HFFc6 (cell line): ENCODE measurements around the gene NQO2. TPM values are rescaled to one million over a fixed set of nuclear protein-coding genes. Genes with fewer than 3 reads are reported as not detected.
A peak's percentile ranks its signal among the peaks of the same experiment; 100 is the strongest.
"Not testable (repeated sequence)": the region's sequence is repeated elsewhere in the genome, so short reads cannot be mapped to it uniquely, and the experiment has no call there.

ENCODE experiments used
- DNase-seq: peaks from one replicate; pipeline ENCODE4 v3.0.0-alpha.2; 2018
- H3K27ac Mint-ChIP-seq: 2 replicates; pipeline ENCODE4 v1.8.0; 2020; ENCODE audit warnings: mild to moderate bottlenecking, mixed read lengths
- H3K27me3 Mint-ChIP-seq: 2 replicates; pipeline ENCODE4 v1.8.0; 2021; ENCODE audit warnings: mild to moderate bottlenecking, moderate library complexity, mixed read lengths; ENCODE audit not compliant: insufficient read depth
- H3K36me3 Mint-ChIP-seq: 2 replicates; pipeline ENCODE4 v1.8.0; 2021; ENCODE audit warnings: low read depth, mixed read lengths
- H3K4me1 Mint-ChIP-seq: 2 replicates; pipeline ENCODE4 v1.8.0; 2020; ENCODE audit warnings: low read depth, mixed read lengths
- H3K4me3 Mint-ChIP-seq: 2 replicates; pipeline ENCODE4 v1.8.0; 2020; ENCODE audit warnings: mild to moderate bottlenecking, moderate library complexity, mixed read lengths
- H3K9me3 Mint-ChIP-seq: 2 replicates; pipeline ENCODE4 v1.8.0; 2020; ENCODE audit warnings: mild to moderate bottlenecking, mixed read lengths
- CTCF ChIP-seq: fragments of 200-600 bp; sonication (generic); IDR thresholded peaks from 2 replicates; pipeline ENCODE4 v1.5.0; 2021; ENCODE audit warnings: antibody characterized with exemption, mild to moderate bottlenecking
- total RNA-seq, 6 experiments: library from RNA; stranded (reverse); fragmentation: NEBNext Ultra II Directional; extraction: Animal tissue kit (Norgen Biotek cat#: 25700); gene quantifications; 2 replicates in 1 of 6; 3 replicates in 5 of 6; pipeline ENCODE4 v1.2.3, GENCODE V29; 2021

NQO2 gene
- total RNA-seq, 6 experiments from 2014 or later = 28.9 to 48.6 (median 43.6) TPM

DNA sequence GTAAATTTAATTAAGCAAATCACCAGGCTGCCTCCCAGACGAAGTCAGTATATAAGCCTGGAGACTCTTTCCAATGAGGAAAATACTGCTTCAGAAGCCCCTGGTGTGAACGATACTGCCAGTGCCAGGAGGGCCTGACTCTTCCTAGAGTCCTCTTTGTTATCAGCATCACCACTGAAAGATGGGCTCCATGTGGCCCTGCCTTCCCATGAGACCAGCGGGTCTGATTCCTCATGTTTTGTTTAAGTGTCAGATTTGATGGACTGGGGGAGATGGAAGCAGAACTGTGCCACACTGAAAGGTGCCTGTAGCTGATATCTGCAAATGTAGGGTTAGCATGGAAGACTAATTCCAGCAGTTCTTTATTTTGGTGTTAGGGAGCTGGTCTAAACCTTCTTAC lies 7.9 kb downstream of the NQO2 start:
- Mint-ChIP-seq H3K4me1 (peaks cover 17% of the 10 kb centered on the region), H3K27me3 (no peaks in the 10 kb centered on the region), H3K9me3 (peaks cover 23% of the 10 kb centered on the region; the same call in 1 of the 2 replicates), H3K27ac (no peak overlapping the region), H3K36me3 (peaks cover 56% of the 10 kb centered on the region), H3K4me3 (no peak overlapping the region)
- DNase-seq = no peak
- no peak for TF ChIP-seq CTCF

- H3K4me3 Mint-ChIP-seq, DNase-seq, H3K27ac Mint-ChIP-seq, H3K27me3 Mint-ChIP-seq: not testable (repeated sequence)
- Mint-ChIP-seq H3K4me1 (peaks cover 19% of the 10 kb centered on the region), H3K9me3 (peaks cover 23% of the 10 kb centered on the region; the same call in 1 of the 2 replicates), H3K36me3 (peaks cover 63% of the 10 kb centered on the region)
These were observed 9.1 kb downstream of the NQO2 start for GRCh38 chr6:3008712-3009265.

DNA sequence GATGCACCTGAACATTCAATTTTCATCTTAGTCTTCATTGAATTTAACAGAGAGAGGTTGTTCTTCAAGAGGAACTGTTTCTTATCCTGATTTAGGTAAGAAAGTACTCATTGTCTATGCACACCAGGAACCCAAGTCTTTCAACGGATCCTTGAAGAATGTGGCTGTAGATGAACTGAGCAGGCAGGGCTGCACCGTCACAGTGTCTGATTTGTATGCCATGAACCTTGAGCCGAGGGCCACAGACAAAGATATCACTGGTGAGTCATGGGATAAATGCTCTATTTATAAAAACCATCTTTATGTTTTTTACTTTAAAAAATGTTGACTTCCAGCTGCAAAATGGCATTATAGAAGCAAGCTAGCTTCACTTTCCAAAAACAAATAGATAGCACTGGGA lies 10.2 kb downstream of the NQO2 start:
- H3K27ac Mint-ChIP-seq = no peak overlapping the region

GRCh38 chr6:3011158-3011557 lies 11.5 kb downstream of the NQO2 start:
- H3K27me3 Mint-ChIP-seq = no peaks in the 10 kb centered on the region
- peaks cover 61% of the 10 kb centered on the region for H3K36me3 Mint-ChIP-seq
- peaks cover 23% of the 10 kb centered on the region; the same call in 1 of the 2 replicates for H3K9me3 Mint-ChIP-seq
- peaks cover 21% of the 10 kb centered on the region for H3K4me1 Mint-ChIP-seq
- no peak overlapping the region for H3K27ac Mint-ChIP-seq
- no peak for DNase-seq
- no peak overlapping the region for H3K4me3 Mint-ChIP-seq
- no peak for TF ChIP-seq CTCF

More for the DNA sequence above, 10.2 kb downstream of the NQO2 start:
- Mint-ChIP-seq H3K9me3 (peaks cover 23% of the 10 kb centered on the region; the same call in 1 of the 2 replicates), H3K4me3 (no peak overlapping the region), H3K27me3 (no peaks in the 10 kb centered on the region), H3K36me3 (peaks cover 62% of the 10 kb centered on the region), H3K4me1 (peaks cover 21% of the 10 kb centered on the region)
- TF ChIP-seq CTCF = no peak
- no peak for DNase-seq

- H3K27ac Mint-ChIP-seq = no peak overlapping the region
- H3K9me3 Mint-ChIP-seq = peaks cover 23% of the 10 kb centered on the region; the same call in 1 of the 2 replicates
- peaks cover 62% of the 10 kb centered on the region for H3K36me3 Mint-ChIP-seq
- no peak overlapping the region for H3K4me3 Mint-ChIP-seq
- no peak for TF ChIP-seq CTCF
- no peak for DNase-seq
- peaks cover 21% of the 10 kb centered on the region for H3K4me1 Mint-ChIP-seq
- no peaks in the 10 kb centered on the region for H3K27me3 Mint-ChIP-seq
These were observed 11.9 kb downstream of the NQO2 start for GRCh38 chr6:3011592-3011991.

DNA sequence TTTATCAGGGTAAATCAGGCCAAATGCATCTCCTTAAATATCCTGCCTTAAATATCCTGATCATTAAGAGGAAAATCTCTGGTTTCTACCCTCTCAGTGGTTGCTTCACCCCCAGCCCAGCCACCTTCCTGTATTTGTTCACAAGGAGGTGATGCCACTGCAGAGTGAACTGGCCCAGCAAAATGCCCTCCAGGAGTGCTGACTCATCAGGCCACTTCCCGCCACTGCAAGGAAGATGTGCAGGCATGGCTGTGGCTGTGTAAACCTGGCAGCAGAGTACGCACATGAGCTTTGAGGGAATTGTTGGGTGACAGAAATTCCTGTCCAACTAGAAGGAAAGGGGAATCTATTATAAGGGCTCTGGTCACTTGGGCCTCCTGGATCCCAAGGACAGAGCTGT lies 13.8 kb downstream of the NQO2 start:
- Mint-ChIP-seq H3K27ac (peak overlapping the region; percentile 57), H3K4me3 (no peak overlapping the region), H3K4me1 (peaks cover 21% of the 10 kb centered on the region), H3K36me3 (peaks cover 55% of the 10 kb centered on the region), H3K9me3 (peaks cover 23% of the 10 kb centered on the region; the same call in 1 of the 2 replicates), H3K27me3 (no peaks in the 10 kb centered on the region)
- TF ChIP-seq CTCF = no peak; the same call in 1 of the 2 replicates
- DNase-seq = peak; percentile 53
